ENCODE measurements around the gene AQR.
"Not testable (repeated sequence)": the region's sequence is repeated elsewhere in the genome, so short reads cannot be mapped to it uniquely, and the experiment has no call there.

AQR gene

GRCh38 chr15:34987609-34988026 lies 18.1 kb upstream of the AQR start:
- H3K36me3 ChIP-seq (ENCODE audit: insufficient read depth, low read depth, low read length), result peaks cover 34% of the 10 kb centered on the region

GRCh38 chr15:34986771-34987480 lies 17.4 kb upstream of the AQR start:
- H3K27me3 ChIP-seq (ENCODE audit: insufficient read depth, low read length), result no peaks in the 10 kb centered on the region
- peaks cover 18% of the 10 kb centered on the region for H3K4me1 ChIP-seq (ENCODE audit: insufficient read depth, low read length)
- H3K9me3 ChIP-seq (ENCODE audit: insufficient read depth, low read depth, low read length), result no peaks in the 10 kb centered on the region
- peak overlapping the region; percentile 93 for H3K4me3 ChIP-seq (ENCODE audit: low read length)
- H3K27ac ChIP-seq (ENCODE audit: low read length), result no peak overlapping the region
- H3K9ac ChIP-seq (ENCODE audit: low read depth, low read length), result peak overlapping the region; percentile 94
- H3K36me3 ChIP-seq (ENCODE audit: insufficient read depth, low read depth, low read length), result peaks cover 41% of the 10 kb centered on the region

More at GRCh38 chr15:34987609-34988026, 18.1 kb upstream of the AQR start:
- Histone ChIP-seq H3K4me1 (ENCODE audit: insufficient read depth, low read length) (peaks cover 18% of the 10 kb centered on the region), H3K9me3 (ENCODE audit: insufficient read depth, low read depth, low read length) (no peaks in the 10 kb centered on the region), H3K4me3 (ENCODE audit: low read length) (peak overlapping the region; percentile 93), H3K9ac (ENCODE audit: low read depth, low read length) (peak overlapping the region; percentile 94), H3K27ac (ENCODE audit: low read length) (peak overlapping the region; percentile 71), H3K27me3 (ENCODE audit: insufficient read depth, low read length) (no peaks in the 10 kb centered on the region)

- Histone ChIP-seq H3K4me1 (ENCODE audit: insufficient read depth, low read length) (peaks cover 18% of the 10 kb centered on the region), H3K27me3 (ENCODE audit: insufficient read depth, low read length) (no peaks in the 10 kb centered on the region), H3K9me3 (ENCODE audit: insufficient read depth, low read depth, low read length) (no peaks in the 10 kb centered on the region), H3K27ac (ENCODE audit: low read length) (no peak overlapping the region), H3K4me3 (ENCODE audit: low read length) (peak overlapping the region; percentile 93), H3K9ac (ENCODE audit: low read depth, low read length) (peak overlapping the region; percentile 94; the same call in 1 of the 2 replicates), H3K36me3 (ENCODE audit: insufficient read depth, low read depth, low read length) (peaks cover 47% of the 10 kb centered on the region)
Observed at GRCh38 chr15:34986326-34986725, 16.8 kb upstream of the AQR start.

- no peak overlapping the region for H3K27ac ChIP-seq (ENCODE audit: low read length)
- peak overlapping the region; percentile 93; the same call in 1 of the 2 replicates for H3K4me3 ChIP-seq (ENCODE audit: low read length)
- peaks cover 53% of the 10 kb centered on the region for H3K36me3 ChIP-seq (ENCODE audit: insufficient read depth, low read depth, low read length)
- no peaks in the 10 kb centered on the region for H3K9me3 ChIP-seq (ENCODE audit: insufficient read depth, low read depth, low read length)
- no peaks in the 10 kb centered on the region for H3K27me3 ChIP-seq (ENCODE audit: insufficient read depth, low read length)
- H3K4me1 ChIP-seq (ENCODE audit: insufficient read depth, low read length), result peaks cover 18% of the 10 kb centered on the region
- H3K9ac ChIP-seq (ENCODE audit: low read depth, low read length), result peak overlapping the region; percentile 4; the same call in 1 of the 2 replicates
Observed at GRCh38 chr15:34984889-34985630, 15.5 kb upstream of the AQR start.

- Histone ChIP-seq H3K27ac (ENCODE audit: low read length) (no peak overlapping the region), H3K9ac (ENCODE audit: low read depth, low read length) (no peak overlapping the region), H3K27me3 (ENCODE audit: insufficient read depth, low read length) (no peaks in the 10 kb centered on the region), H3K36me3 (ENCODE audit: insufficient read depth, low read depth, low read length) (peaks cover 30% of the 10 kb centered on the region), H3K4me1 (ENCODE audit: insufficient read depth, low read length) (peaks cover 5% of the 10 kb centered on the region; the same call in 1 of the 2 replicates), H3K4me3 (ENCODE audit: low read length) (no peak overlapping the region), H3K9me3 (ENCODE audit: insufficient read depth, low read depth, low read length) (no peaks in the 10 kb centered on the region)
Observed at GRCh38 chr15:34976743-34977142, 7.2 kb upstream of the AQR start.

GRCh38 chr15:34976073-34976472 lies 6.5 kb upstream of the AQR start:
- Histone ChIP-seq H3K36me3 (ENCODE audit: insufficient read depth, low read depth, low read length) (peaks cover 23% of the 10 kb centered on the region; the same call in 1 of the 2 replicates), H3K4me1 (ENCODE audit: insufficient read depth, low read length) (peaks cover 5% of the 10 kb centered on the region; the same call in 1 of the 2 replicates), H3K27me3 (ENCODE audit: insufficient read depth, low read length) (no peaks in the 10 kb centered on the region), H3K27ac (ENCODE audit: low read length) (no peak overlapping the region), H3K4me3 (ENCODE audit: low read length) (no peak overlapping the region), H3K9me3 (ENCODE audit: insufficient read depth, low read depth, low read length) (no peaks in the 10 kb centered on the region), H3K9ac (ENCODE audit: low read depth, low read length) (no peak overlapping the region)

- peaks cover 5% of the 10 kb centered on the region; the same call in 1 of the 2 replicates for H3K4me1 ChIP-seq (ENCODE audit: insufficient read depth, low read length)
- H3K9ac ChIP-seq (ENCODE audit: low read depth, low read length), result no peak overlapping the region
- H3K9me3 ChIP-seq (ENCODE audit: insufficient read depth, low read depth, low read length), result no peaks in the 10 kb centered on the region
- H3K27ac ChIP-seq (ENCODE audit: low read length), result no peak overlapping the region
- no peak overlapping the region for H3K4me3 ChIP-seq (ENCODE audit: low read length)
- H3K36me3 ChIP-seq (ENCODE audit: insufficient read depth, low read depth, low read length), result peaks cover 11% of the 10 kb centered on the region; the same call in 1 of the 2 replicates
- H3K27me3 ChIP-seq (ENCODE audit: insufficient read depth, low read length), result no peaks in the 10 kb centered on the region
Observed at GRCh38 chr15:34973512-34973911, 4.0 kb upstream of the AQR start.

GRCh38 chr15:34970098-34970643 lies 629 bp upstream of the AQR start:
- H3K27me3 ChIP-seq (ENCODE audit: insufficient read depth, low read length); H3K9me3 ChIP-seq (ENCODE audit: insufficient read depth, low read depth, low read length); H3K4me1 ChIP-seq (ENCODE audit: insufficient read depth, low read length); H3K36me3 ChIP-seq (ENCODE audit: insufficient read depth, low read depth, low read length): not testable (repeated sequence)
- peak overlapping the region; percentile 25 for H3K27ac ChIP-seq (ENCODE audit: low read length)
- peak overlapping the region; percentile 97 for H3K4me3 ChIP-seq (ENCODE audit: low read length)
- H3K9ac ChIP-seq (ENCODE audit: low read depth, low read length), result peak overlapping the region; percentile 61; the same call in 1 of the 2 replicates

- Histone ChIP-seq H3K4me3 (ENCODE audit: low read length) (no peak overlapping the region), H3K4me1 (ENCODE audit: insufficient read depth, low read length) (no peaks in the 10 kb centered on the region), H3K36me3 (ENCODE audit: insufficient read depth, low read depth, low read length) (peaks cover 44% of the 10 kb centered on the region), H3K27me3 (ENCODE audit: insufficient read depth, low read length) (no peaks in the 10 kb centered on the region), H3K27ac (ENCODE audit: low read length) (no peak overlapping the region), H3K9ac (ENCODE audit: low read depth, low read length) (no peak overlapping the region), H3K9me3 (ENCODE audit: insufficient read depth, low read depth, low read length) (no peaks in the 10 kb centered on the region)
Observed at GRCh38 chr15:34964277-34964676, 5.3 kb downstream of the AQR start.

- H3K27ac ChIP-seq (ENCODE audit: low read length), result no peak overlapping the region
- no peaks in the 10 kb centered on the region for H3K4me1 ChIP-seq (ENCODE audit: insufficient read depth, low read length)
- no peak overlapping the region for H3K9ac ChIP-seq (ENCODE audit: low read depth, low read length)
- no peak overlapping the region for H3K4me3 ChIP-seq (ENCODE audit: low read length)
- H3K9me3 ChIP-seq (ENCODE audit: insufficient read depth, low read depth, low read length), result no peaks in the 10 kb centered on the region
- H3K36me3 ChIP-seq (ENCODE audit: insufficient read depth, low read depth, low read length), result peaks cover 50% of the 10 kb centered on the region
- no peaks in the 10 kb centered on the region for H3K27me3 ChIP-seq (ENCODE audit: insufficient read depth, low read length)
Observed at GRCh38 chr15:34953851-34954250, 15.7 kb downstream of the AQR start.

GRCh38 chr15:34952481-34952880 lies 17.1 kb downstream of the AQR start:
- no peak overlapping the region for H3K9ac ChIP-seq (ENCODE audit: low read depth, low read length)
- no peaks in the 10 kb centered on the region for H3K27me3 ChIP-seq (ENCODE audit: insufficient read depth, low read length)
- no peak overlapping the region for H3K4me3 ChIP-seq (ENCODE audit: low read length)
- H3K36me3 ChIP-seq (ENCODE audit: insufficient read depth, low read depth, low read length), result peaks cover 59% of the 10 kb centered on the region
- H3K9me3 ChIP-seq (ENCODE audit: insufficient read depth, low read depth, low read length), result no peaks in the 10 kb centered on the region
- H3K4me1 ChIP-seq (ENCODE audit: insufficient read depth, low read length), result no peaks in the 10 kb centered on the region
- no peak overlapping the region for H3K27ac ChIP-seq (ENCODE audit: low read length)
